SU-DHL-6 (cell line): Measurements from ENCODE around the gene FIZ1.

ENCODE experiments used
- H2AFZ ChIP-seq: fragments of 200-600 bp; sonication (generic); 2 replicates; pipeline ENCODE4 v1.6.1; 2014; ENCODE audit warnings: low read depth, mild to moderate bottlenecking, moderate library complexity, mixed read lengths, antibody characterized with exemption, low read length; ENCODE audit not compliant: severe bottlenecking
- H3F3A ChIP-seq: fragments of 200-600 bp; shearing (Covaris generic); 2 replicates; pipeline ENCODE4 v1.6.0; 2016; ENCODE audit warnings: antibody characterized with exemption, mild to moderate bottlenecking; ENCODE audit not compliant: insufficient read depth
- H3K27ac ChIP-seq: fragments of 200-600 bp; sonication (generic); 2 replicates; pipeline ENCODE4 v1.5.1; 2016; ENCODE audit warnings: low read depth, mild to moderate bottlenecking, low read length, moderate library complexity, mixed read lengths
- H3K27me3 ChIP-seq: fragments of 200-600 bp; sonication (generic), shearing (Covaris generic); 2 replicates; pipeline ENCODE4 v1.6.0; 2014; ENCODE audit warnings: mild to moderate bottlenecking, low read length
- H3K36me3 ChIP-seq: fragments of 200-600 bp; sonication (generic); 2 replicates; pipeline ENCODE4 v1.6.1; 2014; ENCODE audit warnings: mild to moderate bottlenecking, low read length, mixed read lengths
- H3K4me2 ChIP-seq: fragments of 300-600, 200-600 bp; shearing (Covaris generic), sonication (generic); 2 replicates; pipeline ENCODE4 v1.6.0; 2014; ENCODE audit warnings: low read length, low read depth, mild to moderate bottlenecking; ENCODE audit not compliant: poor library complexity, severe bottlenecking
- H3K4me3 ChIP-seq: fragments of 200-600 bp; sonication (generic); 2 replicates; pipeline ENCODE4 v1.5.1; 2014; ENCODE audit warnings: antibody characterized with exemption, low read length, mild to moderate bottlenecking, mixed read lengths; ENCODE audit not compliant: insufficient read depth, poor library complexity, severe bottlenecking
- H3K79me2 ChIP-seq: fragments of 200-600 bp; sonication (generic); 2 replicates; pipeline ENCODE4 v1.6.1; 2014; ENCODE audit warnings: mild to moderate bottlenecking, low read length, moderate library complexity; ENCODE audit not compliant: insufficient read depth
- H3K9ac ChIP-seq: fragments of 200-600 bp; sonication (generic); 2 replicates; pipeline ENCODE4 v1.7.0; 2014; ENCODE audit warnings: mild to moderate bottlenecking, low read length
- H3K9me2 ChIP-seq: fragments of 200-600 bp; sonication (generic); replicated peaks from 2 replicates; pipeline ENCODE4 v1.6.1; 2014; ENCODE audit warnings: low read length; ENCODE audit not compliant: insufficient read depth
- H3K9me3 ChIP-seq: fragments of 200-600 bp; sonication (generic); 2 replicates; pipeline ENCODE4 v1.6.1; 2014; ENCODE audit warnings: low read length, mixed read lengths; ENCODE audit not compliant: insufficient read depth
- H4K20me1 ChIP-seq: fragments of 200-600 bp; sonication (generic); 2 replicates; pipeline ENCODE4 v1.6.1; 2014; ENCODE audit warnings: low read depth, mild to moderate bottlenecking, antibody characterized with exemption, low read length, moderate library complexity, mixed read lengths
- CTCF ChIP-seq: fragments of 200-600 bp; sonication (generic); IDR thresholded peaks from one replicate; pipeline ENCODE4 v1.5.1; 2017; ENCODE audit warnings: antibody characterized with exemption, mild to moderate bottlenecking, low read length, moderate library complexity; ENCODE audit not compliant: insufficient read depth, poor library complexity, severe bottlenecking
- EZH2phosphoT487 ChIP-seq: fragments of 200-600 bp; sonication (generic), shearing (Covaris generic); conservative IDR thresholded peaks from 2 replicates; pipeline ENCODE4 v1.6.1; 2018; ENCODE audit warnings: mild to moderate bottlenecking, antibody characterized with exemption, low read length, moderate library complexity, mixed read lengths

The FIZ1 gene

GRCh38 chr19:55617426-55617825 lies 18.1 kb upstream of the FIZ1 start:
- Histone ChIP-seq H4K20me1 (no peaks in the 10 kb centered on the region), H3F3A (peaks cover 6% of the 10 kb centered on the region; the same call in 1 of the 2 replicates), H3K9me2 (no peaks in the 10 kb centered on the region), H3K36me3 (no peaks in the 10 kb centered on the region), H3K9me3 (no peaks in the 10 kb centered on the region), H3K4me3 (no peak overlapping the region), H2AFZ (no peak overlapping the region), H3K79me2 (no peaks in the 10 kb centered on the region), H3K27ac (no peak overlapping the region), H3K4me2 (no peak overlapping the region), H3K27me3 (no peaks in the 10 kb centered on the region), H3K9ac (no peak overlapping the region)
- TF ChIP-seq EZH2phosphoT487 (no peak), CTCF (no peak)

GRCh38 chr19:55616395-55616875 lies 17.1 kb upstream of the FIZ1 start:
- no peaks in the 10 kb centered on the region for H3K36me3 ChIP-seq

GRCh38 chr19:55615543-55616394 lies 16.5 kb upstream of the FIZ1 start:
- H3K79me2 ChIP-seq: peaks cover 4% of the 10 kb centered on the region; the same call in 1 of the 2 replicates
- no peaks in the 10 kb centered on the region for H3K27me3 ChIP-seq
- H3K4me3 ChIP-seq: no peak overlapping the region
- H3K9ac ChIP-seq: no peak overlapping the region
- H3K9me2 ChIP-seq: no peaks in the 10 kb centered on the region
- no peaks in the 10 kb centered on the region for H4K20me1 ChIP-seq
- H3K36me3 ChIP-seq: no peaks in the 10 kb centered on the region
- H3F3A ChIP-seq: peaks cover 6% of the 10 kb centered on the region; the same call in 1 of the 2 replicates
- TF ChIP-seq CTCF (no peak), EZH2phosphoT487 (no peak)
- H3K27ac ChIP-seq: no peak overlapping the region
- H2AFZ ChIP-seq: no peak overlapping the region
- no peak overlapping the region for H3K4me2 ChIP-seq
- H3K9me3 ChIP-seq: no peaks in the 10 kb centered on the region

More at GRCh38 chr19:55616395-55616875, 17.1 kb upstream of the FIZ1 start:
- Histone ChIP-seq H2AFZ (no peak overlapping the region), H3K9me3 (no peaks in the 10 kb centered on the region), H4K20me1 (no peaks in the 10 kb centered on the region), H3K9me2 (no peaks in the 10 kb centered on the region), H3K27me3 (no peaks in the 10 kb centered on the region), H3K79me2 (peaks cover 2% of the 10 kb centered on the region; the same call in 1 of the 2 replicates), H3K27ac (no peak overlapping the region), H3K9ac (no peak overlapping the region), H3F3A (peaks cover 6% of the 10 kb centered on the region; the same call in 1 of the 2 replicates), H3K4me2 (no peak overlapping the region), H3K4me3 (no peak overlapping the region)
- TF ChIP-seq EZH2phosphoT487 (no peak), CTCF (no peak)
